Mucosa of stomach (tissue), 1 donor: ENCODE measurements around the gene SERPINA4.

Experiments used
- H3K27me3 ChIP-seq: one replicate; pipeline ENCODE4 v1.7.0; 2013; ENCODE audit warnings: mild to moderate bottlenecking, low read length; ENCODE audit not compliant: control insufficient read depth, insufficient read depth
- H3K36me3 ChIP-seq: one replicate; pipeline ENCODE4 v1.7.0; 2013; ENCODE audit warnings: low read length; ENCODE audit not compliant: control insufficient read depth, insufficient read depth
- H3K4me1 ChIP-seq: one replicate; pipeline ENCODE4 v1.7.0; 2013; ENCODE audit warnings: mild to moderate bottlenecking, low read length; ENCODE audit not compliant: control insufficient read depth, insufficient read depth
- H3K4me3 ChIP-seq: one replicate; pipeline ENCODE4 v1.7.0; 2013; ENCODE audit warnings: low read length
- H3K9ac ChIP-seq: one replicate; pipeline ENCODE4 v1.7.0; 2013; ENCODE audit warnings: mild to moderate bottlenecking, low read length, moderate library complexity
- H3K9me3 ChIP-seq: one replicate; pipeline ENCODE4 v1.7.0; 2013; ENCODE audit warnings: mild to moderate bottlenecking, low read length, moderate library complexity; ENCODE audit not compliant: control insufficient read depth
- donor health status: Pancreatic carcinoma.

SERPINA4 gene

DNA sequence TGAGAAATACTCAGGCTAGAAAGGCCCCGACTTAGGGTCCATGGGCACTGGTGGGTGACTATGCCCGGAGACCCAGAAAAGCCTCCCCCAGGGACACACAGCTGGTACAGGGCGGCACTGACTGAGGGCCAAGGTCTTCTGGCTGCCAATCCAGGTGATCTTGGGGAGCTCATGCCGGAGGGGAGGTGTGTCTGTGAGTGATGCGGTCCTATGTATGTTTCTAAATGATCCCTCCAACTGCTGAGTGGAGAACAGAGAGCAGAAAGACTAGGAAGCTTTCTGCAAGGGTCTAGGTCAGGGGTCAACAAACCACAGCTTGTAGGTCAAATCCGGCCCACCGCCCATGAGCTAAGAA, 391 bp downstream of the SERPINA4 start:
- Histone ChIP-seq H3K9me3 (no peaks in the 10 kb centered on the region), H3K36me3 (no peaks in the 10 kb centered on the region), H3K9ac (no peak overlapping the region), H3K4me1 (peaks cover 14% of the 10 kb centered on the region), H3K27me3 (no peaks in the 10 kb centered on the region), H3K4me3 (no peak overlapping the region)

DNA sequence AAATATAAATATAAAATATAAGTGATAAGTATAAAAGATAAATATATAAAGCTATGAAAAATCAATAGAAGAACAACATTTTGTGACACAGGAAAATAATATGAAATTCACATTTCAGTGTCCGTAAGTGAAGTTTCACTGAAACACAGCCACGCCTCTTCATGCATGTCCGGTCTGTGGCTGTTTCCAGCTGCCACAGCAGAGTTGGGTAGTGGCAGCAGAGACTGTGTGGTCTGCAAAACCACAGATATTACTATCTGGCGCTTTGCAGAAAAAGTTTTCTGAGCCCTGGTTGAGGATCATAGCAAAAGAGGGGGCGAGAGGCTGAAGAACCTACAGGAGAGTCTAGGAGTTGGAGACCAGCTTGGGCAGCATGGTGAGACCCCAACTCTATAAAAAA, 780 bp downstream of the SERPINA4 start:
- H3K4me3 ChIP-seq = no peak overlapping the region

DNA sequence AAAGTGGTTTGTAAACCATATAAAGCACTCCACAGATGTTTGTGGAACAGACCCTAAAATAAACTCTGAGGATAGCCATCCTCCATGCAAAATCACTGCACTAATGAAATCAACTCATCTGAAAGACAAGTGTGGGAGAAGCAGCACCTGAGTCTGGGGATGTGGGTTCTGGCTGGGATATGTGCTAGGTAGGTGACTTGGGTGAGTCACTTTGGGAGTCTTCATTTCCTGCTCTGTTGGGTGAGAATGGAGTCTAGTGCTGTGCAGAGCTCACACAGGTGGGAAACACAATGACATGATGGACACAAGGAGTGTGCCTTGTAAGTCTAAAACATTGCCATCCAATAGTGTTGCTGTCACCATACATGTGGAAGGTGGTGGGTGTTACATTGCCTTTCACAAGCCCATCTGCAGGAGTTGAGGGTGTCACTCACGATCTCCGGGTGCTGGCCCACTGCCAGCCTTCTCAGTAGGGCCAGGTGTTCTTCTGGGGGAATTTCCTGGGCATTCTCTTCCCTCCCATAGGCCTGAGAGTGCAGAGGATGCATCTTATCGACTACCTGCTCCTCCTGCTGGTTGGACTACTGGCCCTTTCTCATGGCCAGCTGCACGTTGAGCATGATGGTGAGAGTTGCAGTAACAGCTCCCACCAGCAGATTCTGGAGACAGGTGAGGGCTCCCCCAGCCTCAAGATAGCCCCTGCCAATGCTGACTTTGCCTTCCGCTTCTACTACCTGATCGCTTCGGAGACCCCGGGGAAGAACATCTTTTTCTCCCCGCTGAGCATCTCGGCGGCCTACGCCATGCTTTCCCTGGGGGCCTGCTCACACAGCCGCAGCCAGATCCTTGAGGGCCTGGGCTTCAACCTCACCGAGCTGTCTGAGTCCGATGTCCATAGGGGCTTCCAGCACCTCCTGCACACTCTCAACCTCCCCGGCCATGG, 2.0 kb downstream of the SERPINA4 start:
- no peak overlapping the region for H3K4me3 ChIP-seq
- H3K4me1 ChIP-seq = peaks cover 14% of the 10 kb centered on the region
- H3K27me3 ChIP-seq = no peaks in the 10 kb centered on the region
- H3K9me3 ChIP-seq = no peaks in the 10 kb centered on the region
- H3K36me3 ChIP-seq = no peaks in the 10 kb centered on the region
- H3K9ac ChIP-seq = no peak overlapping the region

More for the DNA sequence above, 780 bp downstream of the SERPINA4 start:
- Histone ChIP-seq H3K36me3 (no peaks in the 10 kb centered on the region), H3K27me3 (no peaks in the 10 kb centered on the region), H3K9ac (no peak overlapping the region), H3K4me1 (peaks cover 14% of the 10 kb centered on the region), H3K9me3 (no peaks in the 10 kb centered on the region)

GRCh38 chr14:94564381-94564780, 3.1 kb downstream of the SERPINA4 start:
- no peaks in the 10 kb centered on the region for H3K9me3 ChIP-seq
- H3K4me1 ChIP-seq = peaks cover 14% of the 10 kb centered on the region
- H3K27me3 ChIP-seq = no peaks in the 10 kb centered on the region
- no peaks in the 10 kb centered on the region for H3K36me3 ChIP-seq
- H3K9ac ChIP-seq = no peak overlapping the region
- no peak overlapping the region for H3K4me3 ChIP-seq

GRCh38 chr14:94568186-94568585, 6.9 kb downstream of the SERPINA4 start:
- Histone ChIP-seq H3K9me3 (no peaks in the 10 kb centered on the region), H3K27me3 (no peaks in the 10 kb centered on the region), H3K4me1 (peaks cover 15% of the 10 kb centered on the region), H3K9ac (no peak overlapping the region), H3K36me3 (no peaks in the 10 kb centered on the region), H3K4me3 (no peak overlapping the region)

DNA sequence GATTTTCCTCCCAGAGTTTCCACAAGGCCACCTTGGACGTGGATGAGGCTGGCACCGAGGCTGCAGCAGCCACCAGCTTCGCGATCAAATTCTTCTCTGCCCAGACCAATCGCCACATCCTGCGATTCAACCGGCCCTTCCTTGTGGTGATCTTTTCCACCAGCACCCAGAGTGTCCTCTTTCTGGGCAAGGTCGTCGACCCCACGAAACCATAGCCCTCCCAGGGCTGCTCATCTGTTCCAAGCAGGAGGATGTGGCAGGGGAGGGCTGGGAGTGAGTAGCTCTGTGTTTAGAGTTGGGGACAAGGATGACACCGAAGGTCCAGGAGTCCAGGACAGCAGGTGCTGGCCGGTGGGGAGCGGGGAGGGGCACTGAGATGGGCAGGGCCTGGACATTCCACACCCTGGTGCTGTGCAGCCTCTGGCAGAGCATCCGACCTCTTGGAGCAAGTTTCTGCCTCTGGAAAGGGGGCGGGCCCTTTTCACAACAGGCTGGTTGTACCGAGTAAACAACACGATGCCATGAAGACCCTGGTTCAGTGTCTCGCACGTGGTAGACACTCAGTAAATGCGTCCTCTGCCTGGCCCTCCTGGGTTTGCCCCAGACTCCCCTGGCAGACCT, 8.2 kb downstream of the SERPINA4 start:
- no peak overlapping the region for H3K9ac ChIP-seq
- no peaks in the 10 kb centered on the region for H3K27me3 ChIP-seq
- H3K36me3 ChIP-seq = no peaks in the 10 kb centered on the region
- H3K4me3 ChIP-seq = no peak overlapping the region
- H3K4me1 ChIP-seq = peaks cover 16% of the 10 kb centered on the region
- no peaks in the 10 kb centered on the region for H3K9me3 ChIP-seq

GRCh38 chr14:94570002-94570400, 8.8 kb downstream of the SERPINA4 start:
- H3K27me3 ChIP-seq = no peaks in the 10 kb centered on the region
- no peak overlapping the region for H3K4me3 ChIP-seq
- no peak overlapping the region for H3K9ac ChIP-seq
- H3K4me1 ChIP-seq = peaks cover 16% of the 10 kb centered on the region
- no peaks in the 10 kb centered on the region for H3K9me3 ChIP-seq
- no peaks in the 10 kb centered on the region for H3K36me3 ChIP-seq

DNA sequence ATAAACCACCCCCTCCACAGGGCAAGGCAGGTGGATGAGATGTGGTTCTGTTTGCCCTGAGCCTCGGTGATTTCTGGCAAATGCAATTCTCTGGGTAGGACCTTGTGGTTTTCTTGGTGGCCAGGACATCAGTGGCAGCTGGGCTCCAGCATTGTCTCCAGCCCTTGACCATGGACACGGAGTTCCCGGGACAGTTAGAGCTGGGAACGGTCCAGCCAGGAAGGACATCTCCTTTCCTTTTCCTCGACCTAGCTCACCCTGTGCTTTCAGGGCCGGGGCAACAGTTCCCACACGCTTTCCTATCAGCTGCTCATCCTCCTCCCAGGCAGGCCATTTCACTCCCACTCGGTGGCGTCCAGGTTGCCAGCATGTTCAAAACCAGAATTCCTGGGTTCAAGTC, 9.2 kb downstream of the SERPINA4 start:
- H3K36me3 ChIP-seq = no peaks in the 10 kb centered on the region
- no peak overlapping the region for H3K9ac ChIP-seq

DNA sequence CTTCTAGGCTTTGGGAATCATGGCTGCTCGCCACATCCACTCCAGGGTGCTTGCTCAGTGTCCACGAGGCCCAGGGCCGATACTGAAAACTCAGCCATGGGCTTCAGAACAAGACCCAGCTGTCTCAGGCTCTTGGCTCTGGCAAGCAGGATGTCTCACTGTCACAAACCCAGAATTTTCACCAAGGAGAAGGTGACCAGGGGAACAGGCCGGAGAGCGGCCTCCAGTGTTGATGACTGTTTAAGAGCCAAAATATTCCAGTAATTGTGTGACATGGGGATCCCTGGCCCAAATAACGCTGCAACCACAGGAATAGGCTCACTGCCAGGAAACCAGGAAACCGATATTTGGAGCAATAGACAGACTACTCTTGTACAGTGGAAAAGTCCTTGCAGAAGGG, 10.2 kb downstream of the SERPINA4 start:
- peaks cover 16% of the 10 kb centered on the region for H3K4me1 ChIP-seq
- no peak overlapping the region for H3K9ac ChIP-seq
- no peak overlapping the region for H3K4me3 ChIP-seq
- no peaks in the 10 kb centered on the region for H3K36me3 ChIP-seq
- H3K27me3 ChIP-seq = no peaks in the 10 kb centered on the region
- no peaks in the 10 kb centered on the region for H3K9me3 ChIP-seq

More for the DNA sequence above, 9.2 kb downstream of the SERPINA4 start:
- Histone ChIP-seq H3K4me1 (peaks cover 16% of the 10 kb centered on the region), H3K27me3 (no peaks in the 10 kb centered on the region), H3K9me3 (no peaks in the 10 kb centered on the region), H3K4me3 (no peak overlapping the region)

DNA sequence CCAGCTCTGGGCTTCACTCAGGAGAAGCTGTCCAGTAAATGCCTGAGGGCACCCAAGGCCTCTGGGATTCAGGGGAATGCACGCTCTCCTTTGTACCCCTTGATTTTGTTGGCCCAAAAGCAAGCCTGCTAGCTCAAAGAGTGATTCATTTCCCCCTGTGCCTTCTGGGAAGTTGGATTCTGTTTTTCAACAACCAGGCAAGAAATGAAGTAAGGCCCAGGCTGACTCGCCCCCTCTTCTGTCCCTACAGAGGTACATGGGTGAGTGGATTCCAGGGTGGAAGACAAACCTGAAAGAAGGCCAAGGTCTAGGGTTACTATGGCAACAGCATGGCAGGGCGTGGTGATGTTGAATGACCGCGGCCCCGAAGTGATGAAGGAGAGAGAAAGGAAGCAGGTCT, 10.7 kb downstream of the SERPINA4 start:
- Histone ChIP-seq H3K9me3 (no peaks in the 10 kb centered on the region), H3K9ac (no peak overlapping the region), H3K27me3 (no peaks in the 10 kb centered on the region), H3K4me1 (peaks cover 16% of the 10 kb centered on the region), H3K4me3 (no peak overlapping the region), H3K36me3 (no peaks in the 10 kb centered on the region)

GRCh38 chr14:94572637-94573303, 11.5 kb downstream of the SERPINA4 start:
- Histone ChIP-seq H3K4me1 (peaks cover 16% of the 10 kb centered on the region), H3K36me3 (no peaks in the 10 kb centered on the region), H3K27me3 (no peaks in the 10 kb centered on the region), H3K9me3 (no peaks in the 10 kb centered on the region), H3K9ac (no peak overlapping the region), H3K4me3 (no peak overlapping the region)
